Measurements from ENCODE around the gene RIPOR3. TPM values are rescaled to one million over a fixed set of nuclear protein-coding genes. Genes with fewer than 3 reads are reported as not detected.

Gene RIPOR3
- total RNA-seq, 1 donor from 2014 or later: 0.53 TPM

DNA sequence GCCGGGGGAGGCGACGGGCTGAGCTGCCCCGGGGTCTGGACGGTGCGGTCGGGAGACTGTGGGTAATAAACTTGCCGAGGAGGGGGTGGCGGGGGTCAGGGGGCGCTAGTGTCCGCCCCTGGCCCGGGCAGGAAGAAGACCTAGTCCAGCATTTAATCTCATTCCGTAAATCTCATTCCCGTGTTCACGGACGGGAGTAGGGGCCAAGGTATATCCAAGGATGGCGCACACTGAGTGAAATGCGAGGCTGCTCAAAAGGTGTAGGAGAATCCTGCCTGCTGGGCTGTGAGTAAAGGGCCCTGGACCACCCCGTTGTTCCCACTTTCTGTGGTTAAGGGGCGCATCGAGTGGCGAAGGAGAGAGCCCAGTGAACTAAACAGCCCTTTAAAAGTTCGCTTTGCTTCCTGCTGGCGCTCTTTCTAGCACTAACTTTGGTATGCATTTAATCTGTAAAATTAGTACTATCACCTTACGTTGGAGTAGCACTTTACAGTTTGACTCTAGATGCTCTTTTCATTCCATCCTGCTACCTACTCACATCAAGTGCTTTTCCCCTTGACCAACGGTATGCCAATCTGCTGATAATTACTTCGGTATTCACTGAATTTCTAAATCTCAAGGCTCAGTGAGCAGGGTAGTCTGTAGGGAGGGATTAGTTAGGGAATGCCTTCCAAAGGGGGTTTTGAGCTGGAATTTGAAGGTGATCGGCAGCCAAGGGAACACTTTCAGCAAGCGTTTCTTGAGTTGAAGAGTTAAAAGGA, 40.8 kb upstream of the RIPOR3 start:
- FAIRE-seq: no peak
- Histone ChIP-seq H3K27me3 (ENCODE audit: control insufficient read depth, insufficient read depth, low read length) (no peaks in the 10 kb centered on the region), H3K36me3 (ENCODE audit: control insufficient read depth, insufficient read depth, low read length) (peaks cover 2% of the 10 kb centered on the region), H3K4me3 (ENCODE audit: low read depth, low read length) (peak overlapping the region; percentile 78)
- TF ChIP-seq, protein P1, sequence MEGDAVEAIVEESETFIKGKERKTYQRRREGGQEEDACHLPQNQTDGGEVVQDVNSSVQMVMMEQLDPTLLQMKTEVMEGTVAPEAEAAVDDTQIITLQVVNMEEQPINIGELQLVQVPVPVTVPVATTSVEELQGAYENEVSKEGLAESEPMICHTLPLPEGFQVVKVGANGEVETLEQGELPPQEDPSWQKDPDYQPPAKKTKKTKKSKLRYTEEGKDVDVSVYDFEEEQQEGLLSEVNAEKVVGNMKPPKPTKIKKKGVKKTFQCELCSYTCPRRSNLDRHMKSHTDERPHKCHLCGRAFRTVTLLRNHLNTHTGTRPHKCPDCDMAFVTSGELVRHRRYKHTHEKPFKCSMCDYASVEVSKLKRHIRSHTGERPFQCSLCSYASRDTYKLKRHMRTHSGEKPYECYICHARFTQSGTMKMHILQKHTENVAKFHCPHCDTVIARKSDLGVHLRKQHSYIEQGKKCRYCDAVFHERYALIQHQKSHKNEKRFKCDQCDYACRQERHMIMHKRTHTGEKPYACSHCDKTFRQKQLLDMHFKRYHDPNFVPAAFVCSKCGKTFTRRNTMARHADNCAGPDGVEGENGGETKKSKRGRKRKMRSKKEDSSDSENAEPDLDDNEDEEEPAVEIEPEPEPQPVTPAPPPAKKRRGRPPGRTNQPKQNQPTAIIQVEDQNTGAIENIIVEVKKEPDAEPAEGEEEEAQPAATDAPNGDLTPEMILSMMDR (IDR thresholded peaks at IDR 0.05; ENCODE audit: insufficient read depth, low read length, severe bottlenecking): no peak
- DNase-seq (ENCODE audit: low read depth): no peak

DNA sequence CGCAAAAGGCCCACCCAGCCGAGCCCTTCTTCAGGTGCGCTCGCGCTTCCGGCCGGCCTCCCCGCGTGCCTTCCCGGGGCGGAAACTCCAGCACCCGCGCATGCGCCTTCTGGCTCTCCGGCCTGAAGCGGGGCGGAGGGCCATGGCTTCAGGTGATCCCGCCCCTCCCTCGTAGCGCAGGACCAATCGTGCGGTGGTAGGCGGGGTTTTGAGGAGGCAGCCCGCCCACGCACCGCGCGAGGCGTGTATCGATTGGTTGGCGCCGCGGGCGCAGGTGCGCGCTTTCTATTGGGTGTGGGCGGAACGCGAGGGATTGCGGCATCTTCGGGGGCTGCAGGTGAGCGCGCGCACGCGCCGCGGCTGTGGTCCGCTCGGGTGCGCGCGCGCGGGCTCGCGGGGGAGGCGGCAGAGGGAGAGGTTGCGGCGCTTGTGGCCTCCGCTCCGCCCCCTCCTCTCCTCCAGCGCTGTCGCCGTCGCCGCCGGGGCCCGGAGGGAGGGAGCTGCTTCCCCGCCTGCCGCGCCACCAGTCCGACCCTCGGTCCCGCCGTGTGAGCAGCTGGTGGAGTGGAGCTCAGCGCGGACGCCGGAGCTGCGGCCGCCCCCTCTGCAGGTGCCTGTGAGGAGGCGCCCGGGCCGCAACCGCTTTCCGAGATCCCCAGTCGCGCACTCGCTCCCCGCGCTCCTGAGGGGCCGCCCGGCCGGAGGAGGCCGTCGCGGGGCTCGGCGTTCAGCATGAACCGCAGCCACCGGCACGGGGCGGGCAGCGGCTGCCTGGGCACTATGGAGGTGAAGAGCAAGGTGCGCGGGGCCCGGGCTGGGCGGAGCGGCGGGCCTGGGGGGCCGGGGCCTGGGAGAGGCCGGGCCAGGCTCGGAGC, 40.0 kb upstream of the RIPOR3 start, which contains the start of gene PARD6B:
Gene PARD6B, plus strand, starts transcription at position 526 of the 875 bp plus-strand sequence. Its CDS starts 207 bp downstream, at position 733.
- FAIRE-seq (no peak), DNase-seq (ENCODE audit: low read depth) (peak; percentile 96)
- H3K27me3 ChIP-seq (ENCODE audit: control insufficient read depth, insufficient read depth, low read length): no peaks in the 10 kb centered on the region
- H3K36me3 ChIP-seq (ENCODE audit: control insufficient read depth, insufficient read depth, low read length): no peaks in the 10 kb centered on the region
- peak within 1 kb of the TSS; percentile 78 for H3K4me3 ChIP-seq (ENCODE audit: low read depth, low read length)
- TF ChIP-seq, protein P1 (IDR thresholded peaks at IDR 0.05; ENCODE audit: insufficient read depth, low read length, severe bottlenecking): peak; percentile 3

DNA sequence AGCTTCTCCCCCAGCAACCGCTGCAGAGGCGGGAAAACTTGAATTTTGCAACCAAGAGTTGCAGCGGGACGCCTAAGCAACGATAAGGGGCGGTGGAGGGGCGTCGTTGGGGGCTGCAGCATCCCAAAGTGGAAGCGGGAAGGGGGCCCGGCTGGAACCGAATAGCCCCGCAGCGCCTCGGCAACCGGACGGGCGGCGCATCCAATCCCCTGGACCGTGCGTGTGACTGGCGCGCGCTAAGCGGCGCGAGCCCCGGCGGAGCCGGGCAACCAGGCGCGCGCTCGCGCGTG, 39.4 kb upstream of the RIPOR3 start:
- FAIRE-seq: no peak
- no peak for DNase-seq (ENCODE audit: low read depth)
- TF ChIP-seq, protein P1 (IDR thresholded peaks at IDR 0.05; ENCODE audit: insufficient read depth, low read length, severe bottlenecking): no peak
- no peaks in the 10 kb centered on the region for H3K27me3 ChIP-seq (ENCODE audit: control insufficient read depth, insufficient read depth, low read length)
- no peaks in the 10 kb centered on the region for H3K36me3 ChIP-seq (ENCODE audit: control insufficient read depth, insufficient read depth, low read length)
- peak overlapping the region; percentile 51 for H3K4me3 ChIP-seq (ENCODE audit: low read depth, low read length)

DNA sequence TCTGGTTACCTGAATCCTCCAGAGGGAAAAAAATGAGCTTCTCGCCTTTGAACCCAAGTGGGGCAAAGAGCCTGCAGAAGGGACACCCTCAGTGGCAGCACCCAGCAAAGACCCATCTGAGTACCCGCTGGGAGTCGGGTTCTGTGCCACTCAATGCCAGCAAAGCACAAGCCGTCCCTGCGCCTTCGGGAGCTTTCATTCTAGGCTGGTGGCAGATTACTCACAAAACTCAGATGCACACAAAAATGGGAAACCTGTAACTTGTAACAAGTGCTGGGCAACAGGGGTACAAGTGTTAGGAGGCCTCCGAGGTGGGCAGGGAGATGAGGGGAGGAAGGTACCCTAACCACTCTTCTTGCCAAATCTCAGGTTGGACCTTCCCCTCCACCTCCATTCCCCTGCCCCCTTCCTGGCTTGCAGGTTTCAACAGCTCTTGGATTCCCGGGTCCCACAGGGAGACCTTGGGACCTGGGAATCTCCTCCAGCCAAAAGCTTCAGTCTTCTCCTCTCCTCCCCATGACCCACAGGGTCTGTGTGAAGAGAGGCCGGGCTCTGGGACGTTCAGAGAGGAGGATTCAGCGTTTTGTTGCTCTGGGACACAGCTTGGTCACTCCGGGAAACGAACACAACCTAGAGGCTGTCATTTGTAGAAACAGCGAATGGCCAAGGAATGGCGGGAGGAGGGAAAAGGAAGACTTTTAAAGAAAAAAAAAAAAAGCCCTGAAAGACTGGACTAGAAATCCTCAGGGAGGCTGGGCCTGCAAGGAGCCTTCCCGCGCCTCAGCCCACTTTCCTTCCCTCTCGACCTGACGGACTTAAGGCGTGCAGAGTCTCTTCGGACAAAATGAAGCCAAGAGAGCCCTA, 38.8 kb upstream of the RIPOR3 start:
- H3K4me3 ChIP-seq (ENCODE audit: low read depth, low read length): peak overlapping the region; percentile 51
- H3K27me3 ChIP-seq (ENCODE audit: control insufficient read depth, insufficient read depth, low read length): no peaks in the 10 kb centered on the region
- no peak for FAIRE-seq
- TF ChIP-seq, protein P1 (IDR thresholded peaks at IDR 0.05; ENCODE audit: insufficient read depth, low read length, severe bottlenecking): no peak
- DNase-seq (ENCODE audit: low read depth): no peak
- no peaks in the 10 kb centered on the region for H3K36me3 ChIP-seq (ENCODE audit: control insufficient read depth, insufficient read depth, low read length)

DNA sequence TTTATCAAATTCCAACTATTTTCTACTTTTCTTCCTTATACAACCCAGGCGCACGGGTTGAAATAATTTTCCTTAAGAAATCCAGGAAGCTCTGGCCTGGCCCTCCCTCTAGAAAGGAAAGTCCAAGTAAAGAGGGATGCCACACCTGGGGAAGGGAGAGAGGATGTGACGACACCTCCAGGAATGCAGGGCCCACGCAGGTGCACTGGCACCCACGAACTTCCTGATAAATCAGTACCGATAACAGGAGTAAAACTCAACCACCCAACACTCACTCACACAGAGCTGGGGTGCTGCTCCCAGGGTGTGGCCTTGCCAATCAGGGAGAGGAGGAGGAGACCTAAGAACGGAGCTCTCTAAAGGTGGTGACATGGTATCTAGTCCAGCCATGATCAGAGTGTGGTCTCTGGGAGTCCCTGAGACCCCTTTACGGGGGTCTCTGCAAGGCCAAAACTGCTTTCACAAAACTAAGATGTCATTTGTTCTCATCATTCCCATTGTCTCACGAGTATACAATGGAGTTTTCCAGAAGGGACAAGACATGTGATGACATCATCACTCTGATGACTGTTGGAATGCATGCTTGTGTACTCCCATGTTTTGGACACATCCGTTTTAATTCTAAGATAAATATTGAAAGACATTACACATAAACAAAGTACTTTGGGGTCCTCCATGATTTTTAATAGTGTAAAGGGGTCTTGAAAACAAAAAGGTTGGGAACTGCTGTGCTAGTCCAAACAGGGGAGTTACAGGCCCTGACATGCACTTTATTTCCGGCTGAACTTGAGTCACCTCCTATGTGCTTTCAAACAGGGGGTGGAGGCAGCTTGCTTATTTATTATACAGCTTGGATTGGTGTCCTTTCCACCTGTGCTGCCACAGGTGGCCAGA, 37.9 kb upstream of the RIPOR3 start:
- TF ChIP-seq, protein P1 (IDR thresholded peaks at IDR 0.05; ENCODE audit: insufficient read depth, low read length, severe bottlenecking): no peak
- Histone ChIP-seq H3K27me3 (ENCODE audit: control insufficient read depth, insufficient read depth, low read length) (no peaks in the 10 kb centered on the region), H3K36me3 (ENCODE audit: control insufficient read depth, insufficient read depth, low read length) (no peaks in the 10 kb centered on the region), H3K4me3 (ENCODE audit: low read depth, low read length) (no peak overlapping the region)
- DNase-seq (ENCODE audit: low read depth): peak; percentile 95
- no peak for FAIRE-seq
